IMR-90 (cell line): Measurements from ENCODE around the gene FBXL16. TPM values are rescaled to one million over a fixed set of nuclear protein-coding genes. Genes with fewer than 3 reads are reported as not detected.
A peak's percentile ranks its signal among the peaks of the same experiment; 100 is the strongest.

ENCODE experiments used
- ATAC-seq: fragments of 200-7000 bp; cut with Tn5 transposase; 2 replicates; pipeline ENCODE4 v1.9.1; 2020; ENCODE audit warnings: low read depth, mild to moderate bottlenecking, moderate library complexity
- BruUV-seq: library from RNA; stranded (reverse); fragments of 400-500 nt; replicated peaks from 2 replicates; lab custom pipeline; 2021; lab: Mats Ljungman, UMichigan
- CTCF ChIA-PET: fragments of 300-600 bp; formaldehyde crosslinking; extraction: SDS; loops from one replicate; lab custom pipeline; 2021; ENCODE audit warnings: antibody characterized with exemption; lab: Yijun Ruan, JAX
- POLR2A ChIA-PET: fragments of 300-600 bp; sonication (Branson Sonifier 250); formaldehyde crosslinking; loops from one replicate; lab custom pipeline; 2022; ENCODE audit warnings: antibody characterized with exemption; ENCODE audit not compliant: unreplicated experiment; lab: Charles Lee
- DNase-seq: peaks from one replicate; pipeline ENCODE4 v3.0.0; 2013
- H2AFZ ChIP-seq: replicated peaks from 2 replicates; pipeline ENCODE3; 2013; ENCODE audit warnings: low read length, mild to moderate bottlenecking; ENCODE audit not compliant: poor library complexity
- H2AK5ac ChIP-seq: 2 replicates; pipeline ENCODE4 v1.6.1; 2013; ENCODE audit warnings: low read depth, low read length, inconsistent platforms
- H2AK9ac ChIP-seq: replicated peaks from 2 replicates; pipeline ENCODE3; 2013; ENCODE audit warnings: mild to moderate bottlenecking, low read depth, low read length, moderate library complexity; ENCODE audit not compliant: poor library complexity
- H2BK120ac ChIP-seq: 2 replicates; pipeline ENCODE4 v1.6.1; 2013; ENCODE audit warnings: low read depth, low read length, inconsistent platforms
- H2BK15ac ChIP-seq: 3 replicates; pipeline ENCODE4 v1.6.1; 2013; ENCODE audit warnings: low read depth, low read length, inconsistent platforms
- H2BK20ac ChIP-seq: 2 replicates; pipeline ENCODE4 v1.6.1; 2013; ENCODE audit warnings: low read depth, mild to moderate bottlenecking, inconsistent platforms, low read length, moderate library complexity
- H2BK5ac ChIP-seq: 2 replicates; pipeline ENCODE4 v1.6.1; 2013; ENCODE audit warnings: mild to moderate bottlenecking, low read depth, low read length, inconsistent platforms; ENCODE audit not compliant: poor library complexity, severe bottlenecking
- H3K14ac ChIP-seq: replicated peaks from 2 replicates; pipeline ENCODE4 v1.6.1; 2013; ENCODE audit warnings: low read depth, low read length, inconsistent platforms
- H3K18ac ChIP-seq: 2 replicates; pipeline ENCODE4 v1.6.1; 2013; ENCODE audit warnings: low read depth, low read length, control low read depth
- H3K23ac ChIP-seq: 2 replicates; pipeline ENCODE4 v1.6.1; 2013; ENCODE audit warnings: low read depth, low read length, inconsistent platforms
- H3K27ac ChIP-seq: 2 replicates; pipeline ENCODE4 v1.5.1; 2013; ENCODE audit warnings: mild to moderate bottlenecking, control low read depth, low read length; ENCODE audit not compliant: insufficient read depth
- H3K27me3 ChIP-seq: 2 replicates; pipeline ENCODE4 v1.6.1; 2013; ENCODE audit warnings: low read length; ENCODE audit not compliant: control insufficient read depth, insufficient read depth
- H3K36me3 ChIP-seq: 2 replicates; pipeline ENCODE4 v1.6.1; 2013; ENCODE audit warnings: low read length, mixed read lengths; ENCODE audit not compliant: control insufficient read depth, insufficient read depth
- H3K4ac ChIP-seq: 2 replicates; pipeline ENCODE4 v1.6.1; 2013; ENCODE audit warnings: low read depth, low read length, inconsistent platforms
- H3K4me1 ChIP-seq: 2 replicates; pipeline ENCODE4 v1.6.1; 2013; ENCODE audit warnings: low read length, mixed read lengths; ENCODE audit not compliant: control insufficient read depth, insufficient read depth
- H3K4me2 ChIP-seq: 2 replicates; pipeline ENCODE4 v1.6.1; 2013; ENCODE audit warnings: low read depth, mild to moderate bottlenecking, control low read depth, low read length, moderate library complexity
- H3K4me3 ChIP-seq: 2 replicates; pipeline ENCODE4 v1.5.1; 2013; ENCODE audit warnings: low read depth, mild to moderate bottlenecking, control low read depth, low read length, moderate library complexity; ENCODE audit not compliant: insufficient read depth
- H3K56ac ChIP-seq: 2 replicates; pipeline ENCODE4 v1.6.1; 2013; ENCODE audit warnings: low read length, inconsistent platforms; ENCODE audit not compliant: insufficient read depth; ENCODE audit errors: extremely low read depth
- H3K79me1 ChIP-seq, 2 experiments: 2 replicates each; pipeline ENCODE4 v1.6.1; 2013; ENCODE audit warnings: low read length in 2 of 2, inconsistent platforms in 1 of 2, low read depth in 1 of 2
- H3K9ac ChIP-seq: 2 replicates; pipeline ENCODE4 v1.6.1; 2013; ENCODE audit warnings: low read depth, low read length, control low read depth
- H3K9me1 ChIP-seq: 2 replicates; pipeline ENCODE4 v1.6.1; 2013; ENCODE audit warnings: low read length, inconsistent platforms; ENCODE audit not compliant: insufficient read depth
- H3K9me3 ChIP-seq: 2 replicates; pipeline ENCODE4 v1.6.1; 2013; ENCODE audit warnings: low read length; ENCODE audit not compliant: control insufficient read depth, insufficient read depth
- H4K20me1 ChIP-seq: 2 replicates; pipeline ENCODE4 v1.6.1; 2013; ENCODE audit warnings: low read length, inconsistent platforms; ENCODE audit not compliant: insufficient read depth
- H4K5ac ChIP-seq: 2 replicates; pipeline ENCODE4 v1.6.1; 2013; ENCODE audit warnings: mild to moderate bottlenecking, low read depth, low read length, control low read depth
- H4K8ac ChIP-seq, 2 experiments: 2 replicates each; pipeline ENCODE4 v1.6.1; 2013; ENCODE audit warnings: low read depth in 2 of 2, low read length in 2 of 2, control low read depth in 1 of 2, inconsistent platforms in 1 of 2
- H4K91ac ChIP-seq: 2 replicates; pipeline ENCODE4 v1.6.1; 2013; ENCODE audit warnings: low read depth, low read length, inconsistent platforms; ENCODE audit not compliant: insufficient read depth
- CEBPB ChIP-seq: IDR thresholded peaks from 2 replicates; pipeline ENCODE4 v1.6.1; 2012; ENCODE audit warnings: low read depth, low read length, improper control_type of control experiment
- MAZ ChIP-seq: IDR thresholded peaks from 2 replicates; pipeline ENCODE4 v1.6.1; 2012; ENCODE audit warnings: low read depth, mild to moderate bottlenecking, low read length, improper control_type of control experiment, moderate library complexity, borderline replicate concordance
- MXI1 ChIP-seq: IDR thresholded peaks from 2 replicates; pipeline ENCODE4 v1.6.1; 2012; ENCODE audit warnings: low read depth, mild to moderate bottlenecking, low read length, moderate library complexity, borderline replicate concordance
- POLR2A ChIP-seq: IDR thresholded peaks from 2 replicates; pipeline ENCODE4 v1.6.1; 2012; ENCODE audit warnings: mild to moderate bottlenecking, low read depth, low read length
- SMC3 ChIP-seq: fragments of 150-350 bp; IDR thresholded peaks from 2 replicates; pipeline ENCODE4 v1.6.1; 2016; ENCODE audit warnings: low read depth, mild to moderate bottlenecking, antibody characterized with exemption, low read length, moderate library complexity
- USF2 ChIP-seq: fragments of 150-350 bp; IDR thresholded peaks from 2 replicates; pipeline ENCODE4 v1.6.1; 2017; ENCODE audit warnings: mild to moderate bottlenecking, antibody characterized with exemption, low read length, low read depth
- WGBS, 2 experiments: methylation state at CpG; one replicate each; pipeline versions ENCODE4 v1.1.5 to v1.1.7; 2013; ENCODE audit warnings: missing lambda C conversion rate in 2 of 2; ENCODE audit not compliant: insufficient read length in 1 of 2; ENCODE audit errors: extremely low coverage in 2 of 2; 5-methylcytosine and 5-hydroxymethylcytosine counted together
- dilution Hi-C: fragments of 300-500 bp; cut with HindIII; formaldehyde crosslinking; loops from one replicate; pipeline ENCODE4 v1.14.3; 2018; ENCODE audit warnings: low sequenced_read_pairs; ENCODE audit not compliant: unreplicated experiment
- in situ Hi-C: fragments of 300-500 bp; cut with MboI; formaldehyde crosslinking; loops from 3 replicates; pipeline ENCODE4 v1.14.3; 2019; ENCODE audit warnings: low sequenced_read_pairs, inconsistent platforms, mixed read lengths
- intact Hi-C: fragments of 100-400 bp; cut with micrococcal nuclease; formaldehyde crosslinking; loops from 2 replicates; pipeline ENCODE4 v1.10.0; 2022
- polyA plus RNA-seq, 3 experiments: library from polyadenylated mRNA; depleted of rRNA; stranded (reverse); fragments of >200 nt; gene quantifications; 2 replicates each; pipeline ENCODE4 v1.2.3, GENCODE V29; 2012; ENCODE audit warnings: low replicate concordance in 1 of 3
- total RNA-seq: library from RNA; depleted of rRNA; stranded (reverse); fragments of >200 nt; gene quantifications from 2 replicates; pipeline ENCODE4 v1.2.3, GENCODE V29; 2012; rRNA removed

The FBXL16 gene
- total and polyA plus RNA-seq, 2 of the 4 experiments (the other 2 are of a cell fraction): 0.18 to 2.2 TPM

- 100% methylated on average over 4 of the region's 13 CpGs; no CpG with 5 or more reads in 1 of the 2 experiments for WGBS, 2 experiments
- Histone ChIP-seq H3K14ac (no peak overlapping the region), H3K36me3 (no peaks in the 10 kb centered on the region), H3K23ac (no peak overlapping the region), H3K27me3 (no peaks in the 10 kb centered on the region), H3K4me3 (peak overlapping the region; percentile 100; the same call in 1 of the 2 replicates), H3K79me1 (peaks cover 4 to 43% of the 10 kb centered on the region in 2 experiments; a peak in 3 of 4 replicates), H2BK15ac (no peak overlapping the region), H3K4me2 (no peak overlapping the region; the same call in 1 of the 2 replicates), H3K18ac (no peak overlapping the region), H3K4me1 (peaks cover 11% of the 10 kb centered on the region), H3K27ac (no peak overlapping the region), H3K56ac (no peak overlapping the region), H4K91ac (no peak overlapping the region; the same call in 1 of the 2 replicates), H2BK20ac (no peak overlapping the region), H3K9ac (no peak overlapping the region), H4K20me1 (no peaks in the 10 kb centered on the region; the same call in 1 of the 2 replicates), H3K9me1 (peaks cover 8% of the 10 kb centered on the region; the same call in 1 of the 2 replicates), H2AK5ac (peak overlapping the region; percentile 39; the same call in 1 of the 2 replicates), H2BK120ac (no peak overlapping the region), H4K5ac (no peak overlapping the region; the same call in 1 of the 2 replicates), H2BK5ac (no peak overlapping the region), H4K8ac (no peak overlapping the region; a peak in 1 of 4 replicates), H3K9me3 (no peaks in the 10 kb centered on the region), H2AFZ (no peak overlapping the region), H2AK9ac (peak overlapping the region; percentile 91), H3K4ac (no peak overlapping the region)
- no peak for ATAC-seq
- POLR2A ChIA-PET: no interaction called here
- TF ChIP-seq SMC3 (no peak), USF2 (no peak), MXI1 (no peak), MAZ (no peak), CEBPB (no peak), POLR2A (no peak)
- in situ Hi-C loops (loop anchor here (10.0 kb wide), 1 partner anchor 248 kb away; the partner anchor contains the start of gene NME4), dilution Hi-C loops (no loop called here), intact Hi-C loops (no loop called here)
- no TSS peak for BruUV-seq
- CTCF ChIA-PET: no interaction called here
- no peak for DNase-seq
Measured at GRCh38 chr16:643050-643368, 62.6 kb downstream of the FBXL16 start.

Other genes starting within 250 kb of the FBXL16 start
- gene CAPN15, start 178.1 kb downstream of the FBXL16 start, total RNA-seq: 9.3 and 11.4 TPM in 2 replicates
- gene CAPN15, start 178.1 kb downstream of the FBXL16 start, polyA plus RNA-seq (2012; rRNA removed): 24.3 and 36.0 TPM in 2 replicates
- not detected in 2 replicates for gene PRR35, start 145.4 kb downstream of the FBXL16 start, total RNA-seq
- not detected in 2 replicates for gene PRR35, start 145.4 kb downstream of the FBXL16 start, polyA plus RNA-seq (2012; rRNA removed)
- 0.56 and 0.72 TPM in 2 replicates for gene NHLRC4, start 138.8 kb downstream of the FBXL16 start, total RNA-seq
- gene NHLRC4, start 138.8 kb downstream of the FBXL16 start, polyA plus RNA-seq (2012; rRNA removed): 0.65 and 0.84 TPM in 2 replicates
- 5.9 and 7.2 TPM in 2 replicates for gene PIGQ, start 135.8 kb downstream of the FBXL16 start, total RNA-seq
- 36.8 and 40.5 TPM in 2 replicates for gene PIGQ, start 135.8 kb downstream of the FBXL16 start, polyA plus RNA-seq (2012; rRNA removed)
- gene RAB40C, start 115.7 kb downstream of the FBXL16 start, total RNA-seq: 6.8 and 6.9 TPM in 2 replicates
- gene RAB40C, start 115.7 kb downstream of the FBXL16 start, polyA plus RNA-seq (2012; rRNA removed): 13.7 and 15.3 TPM in 2 replicates
- not detected in 2 replicates for gene WFIKKN1, start 74.8 kb downstream of the FBXL16 start, total RNA-seq
- 0.10 and 0.23 TPM in 2 replicates for gene WFIKKN1, start 74.8 kb downstream of the FBXL16 start, polyA plus RNA-seq (2012; rRNA removed)
- 40.8 and 46.8 TPM in 2 replicates for gene METTL26, start 69.5 kb downstream of the FBXL16 start, total RNA-seq
- 128 and 184 TPM in 2 replicates for gene METTL26, start 69.5 kb downstream of the FBXL16 start, polyA plus RNA-seq (2012; rRNA removed)
- gene MCRIP2, start 64.0 kb downstream of the FBXL16 start, total RNA-seq: 6.3 and 8.6 TPM in 2 replicates
- 19.6 and 27.9 TPM in 2 replicates for gene MCRIP2, start 64.0 kb downstream of the FBXL16 start, polyA plus RNA-seq (2012; rRNA removed)
- gene WDR90, start 56.4 kb downstream of the FBXL16 start, total RNA-seq: 1.4 and 1.7 TPM in 2 replicates
- 18.7 and 21.7 TPM in 2 replicates for gene WDR90, start 56.4 kb downstream of the FBXL16 start, polyA plus RNA-seq (2012; rRNA removed)
- gene RHOT2, start 37.7 kb downstream of the FBXL16 start, total RNA-seq: 20.0 and 20.3 TPM in 2 replicates
- 181 and 228 TPM in 2 replicates for gene RHOT2, start 37.7 kb downstream of the FBXL16 start, polyA plus RNA-seq (2012; rRNA removed)
- gene RHBDL1, start 30.1 kb downstream of the FBXL16 start, total RNA-seq: 0.72 and 0.83 TPM in 2 replicates
- 4.1 and 4.8 TPM in 2 replicates for gene RHBDL1, start 30.1 kb downstream of the FBXL16 start, polyA plus RNA-seq (2012; rRNA removed)
- 162 and 183 TPM in 2 replicates for gene STUB1, start 25.4 kb downstream of the FBXL16 start, total RNA-seq
- gene STUB1, start 25.4 kb downstream of the FBXL16 start, polyA plus RNA-seq (2012; rRNA removed): 186 and 195 TPM in 2 replicates
- 17.2 and 17.7 TPM in 2 replicates for gene JMJD8, start 21.5 kb downstream of the FBXL16 start, total RNA-seq
- gene JMJD8, start 21.5 kb downstream of the FBXL16 start, polyA plus RNA-seq (2012; rRNA removed): 62.5 and 72.2 TPM in 2 replicates
- 0.72 and 1.1 TPM in 2 replicates for gene WDR24, start 15.4 kb downstream of the FBXL16 start, total RNA-seq
- 8.7 and 10.8 TPM in 2 replicates for gene WDR24, start 15.4 kb downstream of the FBXL16 start, polyA plus RNA-seq (2012; rRNA removed)
- 6.1 and 8.6 TPM in 2 replicates for gene METRN, start 9.3 kb upstream of the FBXL16 start, total RNA-seq
- gene METRN, start 9.3 kb upstream of the FBXL16 start, polyA plus RNA-seq (2012; rRNA removed): 48.2 and 91.1 TPM in 2 replicates
- gene ANTKMT, start 15.3 kb upstream of the FBXL16 start, total RNA-seq: 7.3 and 7.5 TPM in 2 replicates
- gene ANTKMT, start 15.3 kb upstream of the FBXL16 start, polyA plus RNA-seq (2012; rRNA removed): 16.2 and 25.7 TPM in 2 replicates
- gene CCDC78, start 20.6 kb upstream of the FBXL16 start, total RNA-seq: 0.54 and 0.56 TPM in 2 replicates
- gene CCDC78, start 20.6 kb upstream of the FBXL16 start, polyA plus RNA-seq (2012; rRNA removed): 4.6 and 5.5 TPM in 2 replicates
- gene HAGHL, start 21.3 kb upstream of the FBXL16 start, total RNA-seq: 3.0 and 3.1 TPM in 2 replicates
- 12.5 and 17.5 TPM in 2 replicates for gene HAGHL, start 21.3 kb upstream of the FBXL16 start, polyA plus RNA-seq (2012; rRNA removed)
- 13.9 and 17.0 TPM in 2 replicates for gene CIAO3, start 35.2 kb upstream of the FBXL16 start, total RNA-seq
- gene CIAO3, start 35.2 kb upstream of the FBXL16 start, polyA plus RNA-seq (2012; rRNA removed): 20.2 and 20.5 TPM in 2 replicates
- gene MSLN, start 54.9 kb upstream of the FBXL16 start, total RNA-seq: not detected in 2 replicates
- gene MSLN, start 54.9 kb upstream of the FBXL16 start, polyA plus RNA-seq (2012; rRNA removed): 0.14 and 0.22 TPM in 2 replicates
- gene RPUSD1, start 82.6 kb upstream of the FBXL16 start, total RNA-seq: 11.7 and 13.1 TPM in 2 replicates
- gene RPUSD1, start 82.6 kb upstream of the FBXL16 start, polyA plus RNA-seq (2012; rRNA removed): 32.3 and 43.3 TPM in 2 replicates
- gene CHTF18, start 82.8 kb upstream of the FBXL16 start, total RNA-seq: 3.1 and 3.2 TPM in 2 replicates
- 21.4 and 28.1 TPM in 2 replicates for gene CHTF18, start 82.8 kb upstream of the FBXL16 start, polyA plus RNA-seq (2012; rRNA removed)
- gene GNG13, start 94.9 kb upstream of the FBXL16 start, total RNA-seq: not detected in 2 replicates
- gene GNG13, start 94.9 kb upstream of the FBXL16 start, polyA plus RNA-seq (2012; rRNA removed): not detected in 2 replicates